Activated CD8-positive, alpha-beta T cell treated with anti-CD3 and anti-CD28 coated beads for 36 hours (primary cell): ENCODE results near the gene ATOH7. TPM values are rescaled to one million over a fixed set of nuclear protein-coding genes. Genes with fewer than 3 reads are reported as not detected.

Experiments
- ATAC-seq: fragments of 200-7000 bp; cut with Tn5 transposase; one replicate; pipeline ENCODE4 v1.10.0; 2021; ENCODE audit warnings: mild to moderate bottlenecking, moderate library complexity
- CTCF ChIA-PET: fragments of 350-600 bp; sonication (Branson Sonifier 250); formaldehyde crosslinking; loops from one replicate; lab custom pipeline; 2021; ENCODE audit warnings: antibody characterized with exemption; lab: Charles Lee
- POLR2A ChIA-PET: fragments of 350-600 bp; sonication (Branson Sonifier 250); formaldehyde crosslinking; loops from one replicate; lab custom pipeline; 2021; ENCODE audit warnings: antibody characterized with exemption; lab: Charles Lee
- DNase-seq: peaks from one replicate; pipeline ENCODE4 v3.0.0-alpha.2; 2020
- H3K27ac Mint-ChIP-seq: one replicate; pipeline ENCODE4 v1.8.0; 2021; ENCODE audit warnings: mild to moderate bottlenecking, mixed read lengths
- H3K27me3 Mint-ChIP-seq: one replicate; pipeline ENCODE4 v1.8.0; 2021; ENCODE audit warnings: mixed read lengths
- H3K36me3 Mint-ChIP-seq: one replicate; pipeline ENCODE4 v1.8.0; 2021; ENCODE audit warnings: low read depth, mixed read lengths
- H3K4me1 Mint-ChIP-seq: one replicate; pipeline ENCODE4 v1.8.0; 2021; ENCODE audit warnings: low read depth, mixed read lengths
- H3K4me3 Mint-ChIP-seq: one replicate; pipeline ENCODE4 v1.8.0; 2021; ENCODE audit warnings: mild to moderate bottlenecking, moderate library complexity, mixed read lengths
- H3K9me3 Mint-ChIP-seq: one replicate; pipeline ENCODE4 v1.8.0; 2021; ENCODE audit warnings: mixed read lengths
- intact Hi-C: fragments of 100-400 bp; cut with micrococcal nuclease; formaldehyde crosslinking; loops from one replicate; pipeline ENCODE4 v1.10.0; 2022
- total RNA-seq, 2 experiments: library from RNA; stranded (reverse); gene quantifications; one replicate each; pipeline ENCODE4 v1.2.3, GENCODE V29; 2021
- TF ChIP-seq, protein P1 (sequence below): fragments of 200-600 bp; IDR thresholded peaks from one replicate; pipeline ENCODE4 v1.8.0; 2022; ENCODE audit warnings: antibody characterized with exemption, mild to moderate bottlenecking

Gene ATOH7
- total RNA-seq, 2 experiments from 2014 or later, result not detected

- intact Hi-C loops, result no loop called here
- no peaks in the 10 kb centered on the region for H3K27me3 Mint-ChIP-seq
- H3K27ac Mint-ChIP-seq, result no peak overlapping the region
- no peaks in the 10 kb centered on the region for H3K36me3 Mint-ChIP-seq
- CTCF ChIA-PET, result interaction anchor here (0.9 kb wide), 1 partner anchor 15 kb away, joined by 3 read pairs; no protein-coding TSS in a partner anchor
- TF ChIP-seq, protein P1, sequence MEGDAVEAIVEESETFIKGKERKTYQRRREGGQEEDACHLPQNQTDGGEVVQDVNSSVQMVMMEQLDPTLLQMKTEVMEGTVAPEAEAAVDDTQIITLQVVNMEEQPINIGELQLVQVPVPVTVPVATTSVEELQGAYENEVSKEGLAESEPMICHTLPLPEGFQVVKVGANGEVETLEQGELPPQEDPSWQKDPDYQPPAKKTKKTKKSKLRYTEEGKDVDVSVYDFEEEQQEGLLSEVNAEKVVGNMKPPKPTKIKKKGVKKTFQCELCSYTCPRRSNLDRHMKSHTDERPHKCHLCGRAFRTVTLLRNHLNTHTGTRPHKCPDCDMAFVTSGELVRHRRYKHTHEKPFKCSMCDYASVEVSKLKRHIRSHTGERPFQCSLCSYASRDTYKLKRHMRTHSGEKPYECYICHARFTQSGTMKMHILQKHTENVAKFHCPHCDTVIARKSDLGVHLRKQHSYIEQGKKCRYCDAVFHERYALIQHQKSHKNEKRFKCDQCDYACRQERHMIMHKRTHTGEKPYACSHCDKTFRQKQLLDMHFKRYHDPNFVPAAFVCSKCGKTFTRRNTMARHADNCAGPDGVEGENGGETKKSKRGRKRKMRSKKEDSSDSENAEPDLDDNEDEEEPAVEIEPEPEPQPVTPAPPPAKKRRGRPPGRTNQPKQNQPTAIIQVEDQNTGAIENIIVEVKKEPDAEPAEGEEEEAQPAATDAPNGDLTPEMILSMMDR, result no peak
- POLR2A ChIA-PET, result no interaction called here
- no peaks in the 10 kb centered on the region for H3K9me3 Mint-ChIP-seq
- H3K4me1 Mint-ChIP-seq, result no peaks in the 10 kb centered on the region
- H3K4me3 Mint-ChIP-seq, result no peak overlapping the region
- ATAC-seq, result no peak
- no peak for DNase-seq
Measured at GRCh38 chr10:68239069-68239468, 7.2 kb upstream of the ATOH7 start.

DNA sequence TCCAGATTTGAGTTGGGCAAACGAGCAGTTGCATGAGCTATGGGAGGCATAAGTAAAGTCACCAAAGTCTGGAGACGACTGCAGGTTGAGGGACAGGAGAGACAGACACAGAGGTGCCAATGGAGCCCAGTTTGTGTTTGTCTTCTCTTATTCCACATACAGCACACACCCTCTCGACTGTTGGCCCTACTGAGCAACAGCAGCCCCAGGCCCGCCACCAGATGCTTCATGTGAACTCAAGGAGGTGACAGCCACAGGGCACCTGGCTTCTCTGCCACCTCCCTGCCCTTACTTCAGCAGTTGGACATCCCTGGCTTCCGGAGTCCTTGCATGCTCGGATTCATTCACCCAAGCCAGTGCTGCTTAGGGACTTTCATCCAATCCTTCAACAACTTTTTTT is 6.5 kb upstream of the ATOH7 start:
- DNase-seq (no peak), ATAC-seq (no peak)
- TF ChIP-seq, protein P1, result no peak
- peaks cover 6% of the 10 kb centered on the region for H3K27me3 Mint-ChIP-seq
- no peaks in the 10 kb centered on the region for H3K4me1 Mint-ChIP-seq
- H3K27ac Mint-ChIP-seq, result no peak overlapping the region
- H3K36me3 Mint-ChIP-seq, result no peaks in the 10 kb centered on the region
- H3K4me3 Mint-ChIP-seq, result no peak overlapping the region
- CTCF ChIA-PET, result no interaction called here
- no peaks in the 10 kb centered on the region for H3K9me3 Mint-ChIP-seq
- POLR2A ChIA-PET, result no interaction called here
- intact Hi-C loops, result no loop called here

- POLR2A ChIA-PET, result no interaction called here
- no peak overlapping the region for H3K4me3 Mint-ChIP-seq
- ATAC-seq (no peak), DNase-seq (no peak)
- CTCF ChIA-PET, result interaction anchor here (1.0 to 1.3 kb wide), 3 partner anchors 15 to 64 kb away, joined by 3 to 6 read pairs (median 5); no protein-coding TSS in a partner anchor
- no peaks in the 10 kb centered on the region for H3K9me3 Mint-ChIP-seq
- no peaks in the 10 kb centered on the region for H3K4me1 Mint-ChIP-seq
- peaks cover 12% of the 10 kb centered on the region for H3K27me3 Mint-ChIP-seq
- intact Hi-C loops, result no loop called here
- H3K36me3 Mint-ChIP-seq, result no peaks in the 10 kb centered on the region
- H3K27ac Mint-ChIP-seq, result no peak overlapping the region
- TF ChIP-seq, protein P1, result no peak
Measured at GRCh38 chr10:68237173-68237572, 5.3 kb upstream of the ATOH7 start.

GRCh38 chr10:68235581-68235980 is 3.7 kb upstream of the ATOH7 start:
- Mint-ChIP-seq H3K27ac (no peak overlapping the region), H3K9me3 (no peaks in the 10 kb centered on the region), H3K4me1 (peaks cover 7% of the 10 kb centered on the region), H3K27me3 (peaks cover 21% of the 10 kb centered on the region), H3K4me3 (no peak overlapping the region), H3K36me3 (no peaks in the 10 kb centered on the region)
- TF ChIP-seq, protein P1, result no peak
- CTCF ChIA-PET, result interaction anchor here (0.8 kb wide), 1 partner anchor 23 kb away, joined by 3 read pairs; no protein-coding TSS in a partner anchor
- intact Hi-C loops, result no loop called here
- ATAC-seq, result no peak
- POLR2A ChIA-PET, result no interaction called here
- no peak for DNase-seq

DNA sequence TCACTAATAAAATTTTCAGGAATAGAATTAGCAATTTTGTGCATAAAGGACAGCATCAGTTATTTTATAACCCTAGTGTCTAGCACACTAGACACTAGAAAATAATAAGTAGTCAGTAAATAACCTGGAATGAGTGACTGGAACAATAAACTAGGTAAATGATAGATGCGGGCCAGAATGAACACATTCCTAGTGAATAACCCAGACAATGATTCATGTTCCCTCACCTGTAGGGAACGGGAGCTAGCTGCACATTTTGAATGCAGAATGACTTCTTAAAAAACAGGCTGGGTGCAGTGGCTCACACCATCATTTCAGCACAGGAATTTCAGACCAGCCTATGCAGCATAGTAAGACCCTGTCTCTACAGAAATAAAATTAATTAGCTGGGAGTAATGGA is 3.2 kb upstream of the ATOH7 start:
- Mint-ChIP-seq H3K9me3 (no peaks in the 10 kb centered on the region), H3K27me3 (peaks cover 25% of the 10 kb centered on the region), H3K4me1 (peaks cover 7% of the 10 kb centered on the region), H3K36me3 (no peaks in the 10 kb centered on the region), H3K4me3 (no peak overlapping the region), H3K27ac (no peak overlapping the region)
- intact Hi-C loops, result no loop called here
- TF ChIP-seq, protein P1, result no peak
- ChIA-PET POLR2A (no interaction called here), CTCF (interaction anchor here (0.8 kb wide), 1 partner anchor 22 kb away, joined by 3 read pairs; no protein-coding TSS in a partner anchor)
- ATAC-seq, result no peak
- no peak for DNase-seq
